Upper lobe of left lung (tissue), 6 donors: ENCODE data around the gene VAT1L. TPM values are rescaled to one million over a fixed set of nuclear protein-coding genes. Genes with fewer than 3 reads are reported as not detected.

Source experiments
- ATAC-seq, 2 donors: fragments of 200-7000 bp; cut with Tn5 transposase; one replicate each; pipeline ENCODE4 v1.9.1; 2022; ENCODE audit warnings: mild to moderate bottlenecking in 2 of 2, moderate library complexity in 2 of 2; ENCODE audit not compliant: low FRiP score in 2 of 2
- DNase-seq, 2 donors: peaks; one replicate each; pipeline ENCODE4 v3.0.0-alpha.2; 2019 to 2020
- H3K27ac ChIP-seq, 4 donors: fragments of 200-600 bp; sonication (generic); one replicate each; pipeline ENCODE4 v1.5.1; 2016 to 2019
- H3K27me3 ChIP-seq, 4 donors: fragments of 200-600 bp; sonication (generic); one replicate each; pipeline ENCODE4 v1.5.1; 2017 to 2019
- H3K36me3 ChIP-seq, 4 donors: fragments of 200-600 bp; sonication (generic); one replicate each; pipeline ENCODE4 v1.5.1; 2016 to 2019
- H3K4me1 ChIP-seq, 4 donors: fragments of 200-600 bp; sonication (generic); one replicate each; pipeline ENCODE4 v1.5.1; 2018 to 2019
- H3K4me3 ChIP-seq, 4 donors: fragments of 200-600 bp; sonication (generic); one replicate each; pipeline ENCODE4 v1.5.1; 2017 to 2019; ENCODE audit warnings: mild to moderate bottlenecking in 2 of 4, moderate library complexity in 1 of 4
- H3K9me3 ChIP-seq, 4 donors: fragments of 200-600 bp; sonication (generic); one replicate each; pipeline ENCODE4 v1.5.1; 2018 to 2019
- EP300 ChIP-seq, 4 donors: sonication (generic); formaldehyde crosslinking; IDR thresholded peaks; one replicate each; pipeline ENCODE4 v1.5.1; 2017; ENCODE audit warnings: antibody characterized with exemption in 4 of 4, control low read depth in 2 of 4
- POLR2A ChIP-seq, 4 donors: fragments of 450-650 bp; IDR thresholded peaks; one replicate each; pipeline ENCODE4 v1.5.1; 2016 to 2017; ENCODE audit warnings: antibody characterized with exemption in 4 of 4, mild to moderate bottlenecking in 2 of 4
- POLR2AphosphoS5 ChIP-seq, 2 donors: sonication (generic); formaldehyde crosslinking; IDR thresholded peaks; one replicate each; pipeline ENCODE4 v1.5.1; 2017; ENCODE audit warnings: antibody characterized with exemption in 2 of 2
- WGBS, 2 donors: methylation state at CpG; one replicate each; pipeline ENCODE4 v1.1.5; 2017 to 2018; 5-methylcytosine and 5-hydroxymethylcytosine counted together
- total RNA-seq, 6 donors: library from RNA; depleted of rRNA in 4 of 6; stranded (reverse); fragments of >200 nt in 4 of 6; gene quantifications; one replicate each; pipeline versions ENCODE4 v1.1.0 to v1.2.1, GENCODE V29; 2016 to 2021
- TF ChIP-seq, protein P1 (sequence below), 6 experiments: fragments of 450-650 bp in 4 of 6; fragments of 200-600 bp in 2 of 6; sonication (generic) in 2 of 6; IDR thresholded peaks; one replicate each; pipeline ENCODE4 v1.5.1; 2016 to 2019; ENCODE audit warnings: antibody characterized with exemption in 6 of 6
- donor health status: DM: no; HTN: no; CAD: no; lungs with moderate emphysema.
- donor health status: DM: no; HTN: yes; CAD: no; lungs with severe emphysema.

Gene VAT1L
- total RNA-seq, 6 donors from 2014 or later, result under 0.01 to 0.59 (median 0.27) TPM; not detected in 2

DNA sequence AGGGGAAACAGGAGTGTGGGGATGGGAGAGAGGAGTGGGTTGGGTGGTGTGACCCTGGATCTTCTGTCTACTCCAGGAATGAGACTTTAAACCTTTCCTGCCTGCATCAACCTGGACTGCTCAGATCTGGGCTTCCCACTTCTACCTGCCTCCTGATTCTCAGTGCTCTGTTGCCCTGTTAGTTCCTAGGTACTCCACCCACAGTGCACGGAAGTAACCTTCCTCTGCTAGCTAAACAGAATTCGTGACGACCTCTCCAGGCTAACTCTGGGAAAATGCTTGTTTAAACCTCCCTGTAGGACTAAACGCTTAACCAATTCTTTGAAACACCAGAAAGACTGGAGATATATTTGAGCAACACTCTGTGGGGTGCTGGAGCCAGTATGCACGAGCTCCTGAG lies 150.5 kb downstream of the VAT1L start:
- ATAC-seq (no peak), DNase-seq (peak in 1 of 2 donors; percentile 25)
- H3K27me3 ChIP-seq, result no peaks in the 10 kb centered on the region
- 56 to 61% methylated on average over 5 of the region's 5 CpGs for WGBS, 2 donors
- H3K4me1 ChIP-seq, result peaks cover 0 to 8% (median 0%) of the 10 kb centered on the region in 4 donors
- no peaks in the 10 kb centered on the region for H3K9me3 ChIP-seq
- no peak overlapping the region for H3K4me3 ChIP-seq
- H3K36me3 ChIP-seq, result no peaks in the 10 kb centered on the region
- H3K27ac ChIP-seq, result no peak overlapping the region
- TF ChIP-seq EP300 (IDR thresholded peaks at IDR 0.05) (no peak), POLR2A (IDR thresholded peaks at IDR 0.05) (no peak), POLR2AphosphoS5 (IDR thresholded peaks at IDR 0.05) (no peak)
- TF ChIP-seq, protein P1, sequence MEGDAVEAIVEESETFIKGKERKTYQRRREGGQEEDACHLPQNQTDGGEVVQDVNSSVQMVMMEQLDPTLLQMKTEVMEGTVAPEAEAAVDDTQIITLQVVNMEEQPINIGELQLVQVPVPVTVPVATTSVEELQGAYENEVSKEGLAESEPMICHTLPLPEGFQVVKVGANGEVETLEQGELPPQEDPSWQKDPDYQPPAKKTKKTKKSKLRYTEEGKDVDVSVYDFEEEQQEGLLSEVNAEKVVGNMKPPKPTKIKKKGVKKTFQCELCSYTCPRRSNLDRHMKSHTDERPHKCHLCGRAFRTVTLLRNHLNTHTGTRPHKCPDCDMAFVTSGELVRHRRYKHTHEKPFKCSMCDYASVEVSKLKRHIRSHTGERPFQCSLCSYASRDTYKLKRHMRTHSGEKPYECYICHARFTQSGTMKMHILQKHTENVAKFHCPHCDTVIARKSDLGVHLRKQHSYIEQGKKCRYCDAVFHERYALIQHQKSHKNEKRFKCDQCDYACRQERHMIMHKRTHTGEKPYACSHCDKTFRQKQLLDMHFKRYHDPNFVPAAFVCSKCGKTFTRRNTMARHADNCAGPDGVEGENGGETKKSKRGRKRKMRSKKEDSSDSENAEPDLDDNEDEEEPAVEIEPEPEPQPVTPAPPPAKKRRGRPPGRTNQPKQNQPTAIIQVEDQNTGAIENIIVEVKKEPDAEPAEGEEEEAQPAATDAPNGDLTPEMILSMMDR (IDR thresholded peaks at IDR 0.05), result no peak

DNA sequence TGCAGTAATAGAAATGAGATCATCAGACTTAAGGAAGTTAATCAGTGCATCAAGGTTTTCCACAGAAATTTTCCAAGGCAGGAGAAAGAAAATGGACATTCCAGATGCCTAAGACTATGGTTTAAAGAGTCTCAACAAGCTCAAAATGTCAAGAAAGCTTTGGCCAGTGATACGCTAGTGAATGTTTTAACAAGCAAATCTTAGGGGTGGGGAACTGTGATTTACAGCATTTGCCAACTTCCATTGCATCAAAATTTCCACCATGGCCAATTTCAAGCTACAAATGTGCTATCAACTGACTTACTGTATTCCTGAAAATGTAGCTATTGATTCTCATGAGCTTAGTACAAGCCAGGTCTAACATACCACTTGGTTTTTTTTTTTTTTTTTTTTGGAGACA lies 151.6 kb downstream of the VAT1L start:
- 76 to 88% methylated on average over 1 of the region's 1 CpG for WGBS, 2 donors
- no peak for DNase-seq
- no peak overlapping the region for H3K27ac ChIP-seq
- peaks cover 0 to 8% (median 0%) of the 10 kb centered on the region in 4 donors for H3K4me1 ChIP-seq
- H3K4me3 ChIP-seq, result no peak overlapping the region
- H3K9me3 ChIP-seq, result no peaks in the 10 kb centered on the region
- no peak for TF ChIP-seq POLR2AphosphoS5 (IDR thresholded peaks at IDR 0.05)
- TF ChIP-seq, protein P1 (IDR thresholded peaks at IDR 0.05), result no peak
- no peaks in the 10 kb centered on the region for H3K27me3 ChIP-seq
- no peak for ATAC-seq
- no peaks in the 10 kb centered on the region for H3K36me3 ChIP-seq

DNA sequence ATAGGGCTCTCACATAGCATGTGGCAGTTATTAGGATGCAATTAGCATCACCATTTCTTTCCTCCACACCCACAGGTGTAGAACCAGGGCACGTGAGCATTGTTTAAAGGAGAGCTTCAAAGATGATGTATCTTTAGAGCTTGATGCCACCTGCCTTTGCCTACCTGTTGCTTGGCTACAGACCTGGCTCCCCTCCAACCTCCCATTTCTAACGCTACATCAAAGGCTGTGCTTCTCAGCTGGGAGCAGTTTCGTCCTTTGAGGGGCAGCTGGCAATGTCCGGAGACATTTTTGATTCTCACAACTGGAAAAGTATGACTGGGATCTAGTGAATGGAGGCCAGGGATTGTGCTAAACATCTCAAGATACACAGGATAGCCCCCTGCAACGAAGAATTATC lies 155.4 kb downstream of the VAT1L start:
- Histone ChIP-seq H3K4me1 (no peaks in the 10 kb centered on the region), H3K27me3 (no peaks in the 10 kb centered on the region), H3K36me3 (no peaks in the 10 kb centered on the region), H3K9me3 (no peaks in the 10 kb centered on the region), H3K27ac (no peak overlapping the region), H3K4me3 (no peak overlapping the region)
- DNase-seq (no peak), ATAC-seq (no peak)
- TF ChIP-seq POLR2AphosphoS5 (IDR thresholded peaks at IDR 0.05) (no peak), EP300 (IDR thresholded peaks at IDR 0.05) (no peak), POLR2A (IDR thresholded peaks at IDR 0.05) (no peak)
- TF ChIP-seq, protein P1 (IDR thresholded peaks at IDR 0.05), result no peak
- WGBS, 2 donors, result 76 to 78% methylated on average over 5 of the region's 5 CpGs

DNA sequence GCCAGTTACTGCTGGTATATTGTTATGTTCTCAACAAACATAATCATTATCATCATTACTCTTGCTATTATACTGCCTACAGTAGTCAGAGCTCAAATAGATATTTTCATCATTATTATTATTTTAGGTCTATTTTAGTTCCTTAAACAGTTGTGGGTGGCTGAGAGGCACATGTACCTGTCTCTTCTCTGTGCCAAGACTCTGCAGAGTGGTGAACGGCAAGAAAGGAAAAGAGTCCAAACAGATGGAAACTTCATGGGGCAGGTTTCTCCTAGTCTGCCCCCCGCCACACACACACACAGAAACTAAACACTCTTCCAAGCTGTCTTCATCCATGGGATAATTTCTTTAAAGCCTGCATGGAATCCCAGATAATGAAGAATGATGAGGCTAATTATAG lies 156.3 kb downstream of the VAT1L start:
- H3K36me3 ChIP-seq, result no peaks in the 10 kb centered on the region
- DNase-seq (no peak), ATAC-seq (no peak)
- WGBS, 2 donors, result 76 to 79% methylated on average over 2 of the region's 2 CpGs
- no peaks in the 10 kb centered on the region for H3K27me3 ChIP-seq
- H3K27ac ChIP-seq, result no peak overlapping the region
- H3K4me1 ChIP-seq, result no peaks in the 10 kb centered on the region
- H3K9me3 ChIP-seq, result no peaks in the 10 kb centered on the region
- TF ChIP-seq, protein P1 (IDR thresholded peaks at IDR 0.05), result no peak
- TF ChIP-seq POLR2A (IDR thresholded peaks at IDR 0.05), result no peak
- no peak for TF ChIP-seq EP300 (IDR thresholded peaks at IDR 0.05)
- no peak for TF ChIP-seq POLR2AphosphoS5 (IDR thresholded peaks at IDR 0.05)
- no peak overlapping the region for H3K4me3 ChIP-seq

DNA sequence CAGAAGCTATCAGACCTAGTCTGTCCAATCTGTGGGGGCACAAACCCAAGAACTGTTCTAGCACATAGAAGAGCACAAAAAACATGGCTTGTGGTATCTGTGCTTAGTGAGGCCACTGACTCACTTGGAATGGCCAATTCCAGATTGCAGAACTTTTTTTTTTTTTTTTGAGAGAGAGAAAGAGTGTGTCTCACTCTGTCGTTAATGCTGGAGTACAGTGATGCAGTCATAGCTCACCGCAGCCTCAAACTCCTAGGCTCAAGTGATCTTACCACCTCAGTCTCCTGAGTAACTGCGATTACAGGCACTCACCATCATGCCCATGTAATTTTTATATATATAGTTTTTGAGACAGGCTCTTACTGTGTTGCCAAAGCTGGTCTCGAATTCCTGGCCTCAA lies 156.8 kb downstream of the VAT1L start:
- no peaks in the 10 kb centered on the region for H3K9me3 ChIP-seq
- H3K36me3 ChIP-seq, result no peaks in the 10 kb centered on the region
- TF ChIP-seq, protein P1 (IDR thresholded peaks at IDR 0.05), result no peak
- no peak for TF ChIP-seq POLR2A (IDR thresholded peaks at IDR 0.05)
- no peak for TF ChIP-seq POLR2AphosphoS5 (IDR thresholded peaks at IDR 0.05)
- no peak for TF ChIP-seq EP300 (IDR thresholded peaks at IDR 0.05)
- no peaks in the 10 kb centered on the region for H3K27me3 ChIP-seq
- DNase-seq (no peak), ATAC-seq (no peak)
- H3K27ac ChIP-seq, result no peak overlapping the region
- no peak overlapping the region for H3K4me3 ChIP-seq
- 85 to 91% methylated on average over 4 of the region's 4 CpGs for WGBS, 2 donors
- H3K4me1 ChIP-seq, result no peaks in the 10 kb centered on the region
